CD4-positive, alpha-beta memory T cell (primary cell): Measurements from ENCODE around the gene SGSM2. TPM values are rescaled to one million over a fixed set of nuclear protein-coding genes. Genes with fewer than 3 reads are reported as not detected.
A peak's percentile ranks its signal among the peaks of the same experiment; 100 is the strongest.

Source experiments
- CTCF ChIA-PET: fragments of 350-600 bp; sonication (Branson Sonifier 250); formaldehyde crosslinking; loops from one replicate; lab custom pipeline; 2021; ENCODE audit warnings: inconsistent platforms; ENCODE audit not compliant: partially characterized antibody; lab: Charles Lee
- POLR2A ChIA-PET: fragments of 350-600 bp; sonication (Branson Sonifier 250); formaldehyde crosslinking; loops from one replicate; lab custom pipeline; 2021; ENCODE audit not compliant: partially characterized antibody; lab: Charles Lee
- DNase-seq, 5 donors: peaks; one replicate each; pipeline versions ENCODE4 v3.0.0 to v3.0.0-alpha.2; 2020 to 2022; ENCODE audit warnings: mixed read lengths in 1 of 5
- H3K27ac ChIP-seq: one replicate; pipeline ENCODE4 v1.7.0; 2013; ENCODE audit warnings: low read depth, low read length
- H3K27me3 ChIP-seq: 2 replicates; pipeline ENCODE4 v1.7.0; 2013; ENCODE audit warnings: mild to moderate bottlenecking, low read length, moderate library complexity; ENCODE audit not compliant: insufficient read depth
- H3K36me3 ChIP-seq: 2 replicates; pipeline ENCODE4 v1.7.0; 2013; ENCODE audit warnings: mild to moderate bottlenecking, low read length, moderate library complexity; ENCODE audit not compliant: insufficient read depth
- H3K4me1 ChIP-seq: 2 replicates; pipeline ENCODE4 v1.7.0; 2013; ENCODE audit warnings: mild to moderate bottlenecking, low read length, moderate library complexity; ENCODE audit not compliant: insufficient read depth
- H3K4me3 ChIP-seq, 2 donors: one replicate each; pipeline ENCODE4 v1.7.0; 2013; ENCODE audit warnings: low read length in 2 of 2, mild to moderate bottlenecking in 1 of 2
- H3K9me3 ChIP-seq, 2 donors: one replicate each; pipeline ENCODE4 v1.7.0; 2013; ENCODE audit warnings: low read length in 2 of 2, control low read depth in 1 of 2; ENCODE audit not compliant: control insufficient read depth in 1 of 2
- H3K27ac Mint-ChIP-seq, 7 donors: one replicate each; pipeline ENCODE4 v1.8.0; 2020 to 2021; ENCODE audit warnings: mixed read lengths in 7 of 7, mild to moderate bottlenecking in 6 of 7, inconsistent platforms in 3 of 7, moderate library complexity in 3 of 7
- H3K27me3 Mint-ChIP-seq, 2 donors: one replicate each; pipeline ENCODE4 v1.8.0; 2020 to 2021; ENCODE audit warnings: mixed read lengths in 2 of 2
- H3K36me3 Mint-ChIP-seq, 2 donors: one replicate each; pipeline ENCODE4 v1.8.0; 2020 to 2021; ENCODE audit warnings: mixed read lengths in 2 of 2, inconsistent platforms in 1 of 2, mild to moderate bottlenecking in 1 of 2
- H3K4me1 Mint-ChIP-seq, 4 donors: one replicate each; pipeline ENCODE4 v1.8.0; 2020 to 2021; ENCODE audit warnings: mixed read lengths in 4 of 4, mild to moderate bottlenecking in 1 of 4
- H3K4me3 Mint-ChIP-seq, 8 donors: one replicate each; pipeline ENCODE4 v1.8.0; 2020 to 2021; ENCODE audit warnings: mixed read lengths in 8 of 8, mild to moderate bottlenecking in 7 of 8, moderate library complexity in 6 of 8, inconsistent platforms in 3 of 8
- H3K9me3 Mint-ChIP-seq, 8 donors: one replicate each; pipeline ENCODE4 v1.8.0; 2020 to 2021; ENCODE audit warnings: mixed read lengths in 8 of 8, mild to moderate bottlenecking in 5 of 8, inconsistent platforms in 3 of 8, moderate library complexity in 1 of 8
- intact Hi-C: fragments of 100-400 bp; cut with micrococcal nuclease; formaldehyde crosslinking; loops from one replicate; pipeline ENCODE4 v1.15.1; 2023
- polyA plus RNA-seq, 2 donors: library from polyadenylated mRNA; unstranded; fragments of 300-500 nt; fragmentation: Illumina TruSeq; gene quantifications; one replicate each; pipeline ENCODE4 v1.2.3, GENCODE V29; 2021
- total RNA-seq, 2 experiments: library from RNA; stranded (reverse); gene quantifications; one replicate each; pipeline ENCODE4 v1.2.3, GENCODE V29; 2021

SGSM2 gene
- total and polyA plus RNA-seq, 4 experiments from 2014 or later: 6.2 to 137 (median 74.2) TPM

GRCh38 chr17:2299756-2300155 is 37.5 kb upstream of the SGSM2 start:
- H3K36me3 Mint-ChIP-seq: peaks cover 44 to 57% of the 10 kb centered on the region in 2 donors
- ChIA-PET CTCF (no interaction called here), POLR2A (no interaction called here)
- no peaks in the 10 kb centered on the region for H3K9me3 ChIP-seq
- no peaks in the 10 kb centered on the region for H3K9me3 Mint-ChIP-seq
- no peak overlapping the region for H3K4me3 Mint-ChIP-seq
- intact Hi-C loops: loop anchor here (5.0 kb wide), 1 partner anchor 53 kb away; no protein-coding TSS in a partner anchor
- no peak for DNase-seq
- peaks cover 38% of the 10 kb centered on the region for H3K36me3 ChIP-seq
- no peak overlapping the region for H3K4me3 ChIP-seq
- peaks cover 38 to 74% (median 55%) of the 10 kb centered on the region in 4 donors for H3K4me1 Mint-ChIP-seq
- H3K27ac Mint-ChIP-seq: peak overlapping the region in 1 of 7 donors; percentile 68
- peaks cover 26% of the 10 kb centered on the region for H3K4me1 ChIP-seq
- H3K27me3 Mint-ChIP-seq: no peaks in the 10 kb centered on the region
- H3K27me3 ChIP-seq: no peaks in the 10 kb centered on the region
- H3K27ac ChIP-seq: no peak overlapping the region

- H3K27me3 ChIP-seq: no peaks in the 10 kb centered on the region
- peaks cover 27 to 63% (median 43%) of the 10 kb centered on the region in 4 donors for H3K4me1 Mint-ChIP-seq
- no peaks in the 10 kb centered on the region for H3K9me3 ChIP-seq
- peak overlapping the region; percentile 92 to 95 (median 93) for H3K4me3 Mint-ChIP-seq
- H3K36me3 Mint-ChIP-seq: peaks cover 19 to 31% of the 10 kb centered on the region in 2 donors
- peak in 1 of 5 donors; percentile 32 for DNase-seq
- H3K27ac Mint-ChIP-seq: peak overlapping the region; percentile 90 to 93 (median 91)
- H3K27me3 Mint-ChIP-seq: no peaks in the 10 kb centered on the region
- peak overlapping the region; percentile 88 for H3K27ac ChIP-seq
- H3K36me3 ChIP-seq: peaks cover 18% of the 10 kb centered on the region
- H3K4me3 ChIP-seq: peak overlapping the region; percentile 84 to 94
- POLR2A ChIA-PET: interaction anchor here (0.6 to 4.0 kb wide), 19 partner anchors 10 to 248 kb away, joined by 3 to 34 read pairs (median 4); partner anchors contain the start of genes HIC1, METTL16, MNT and SGSM2
- intact Hi-C loops: loop anchor here (1.0 to 5.0 kb wide), 7 partner anchors 34 to 586 kb away; partner anchors contain the start of genes CLUH, MNT and TSR1
- no peaks in the 10 kb centered on the region for H3K9me3 Mint-ChIP-seq
- H3K4me1 ChIP-seq: peaks cover 26% of the 10 kb centered on the region
- CTCF ChIA-PET: interaction anchor here (1.0 to 2.4 kb wide), 5 partner anchors 26 to 248 kb away, joined by 3 to 11 read pairs (median 8); partner anchors contain the start of genes HIC1 and TSR1
Measured at GRCh38 chr17:2302778-2303203, 34.5 kb upstream of the SGSM2 start.

GRCh38 chr17:2303204-2304188 is 33.8 kb upstream of the SGSM2 start, which contains the start of the genes SMG6 and SRR:
TSS of gene SMG6 (minus strand) at chr17:2303785. CDS start at chr17:2303720, 65 bp downstream.
TSS of gene SRR (plus strand) at chr17:2303950. CDS start at chr17:2315561, 11,611 bp downstream.
- Mint-ChIP-seq H3K27ac (peak within 1 kb of the TSS; percentile 90 to 93 (median 91)), H3K4me3 (peak within 1 kb of the TSS; percentile 92 to 95 (median 93)), H3K9me3 (no peaks in the 10 kb centered on the region), H3K36me3 (peaks cover 14 to 27% of the 10 kb centered on the region in 2 donors), H3K27me3 (no peaks in the 10 kb centered on the region), H3K4me1 (peaks cover 24 to 59% (median 41%) of the 10 kb centered on the region in 4 donors)
- intact Hi-C loops: loop anchor here (1.0 to 5.0 kb wide), 8 partner anchors 33 to 587 kb away; partner anchors contain the start of genes CLUH, MNT and TSR1
- no peaks in the 10 kb centered on the region for H3K27me3 ChIP-seq
- H3K36me3 ChIP-seq: peaks cover 18% of the 10 kb centered on the region
- H3K4me1 ChIP-seq: peaks cover 26% of the 10 kb centered on the region
- ChIA-PET POLR2A (interaction anchor here (0.8 to 4.0 kb wide), 21 partner anchors 12 to 249 kb away, joined by 3 to 34 read pairs (median 4); partner anchors contain the start of genes HIC1, METTL16, MNT and SGSM2), CTCF (interaction anchor here (1.0 to 2.4 kb wide), 7 partner anchors 11 to 248 kb away, joined by 3 to 11 read pairs (median 5); partner anchors contain the start of genes HIC1 and TSR1)
- H3K27ac ChIP-seq: peak within 1 kb of the TSS; percentile 88
- peak within 1 kb of the TSS; percentile 84 to 94 for H3K4me3 ChIP-seq
- no peaks in the 10 kb centered on the region for H3K9me3 ChIP-seq
- DNase-seq: peak; percentile 93 to 94 (median 93)

- intact Hi-C loops: loop anchor here (1.0 to 5.0 kb wide), 2 partner anchors 47 to 88 kb away; no protein-coding TSS in a partner anchor
- POLR2A ChIA-PET: interaction anchor here (2.7 to 4.0 kb wide), 2 partner anchors 31 to 88 kb away, joined by 12 to 34 read pairs; partner anchors contain the start of genes SGSM2 and TSR1
Measured at GRCh38 chr17:2304931-2305330, 32.4 kb upstream of the SGSM2 start.

GRCh38 chr17:2309338-2310154 is 27.8 kb upstream of the SGSM2 start:
- H3K27ac Mint-ChIP-seq: peak overlapping the region in 2 of 7 donors; percentile 2 to 69
- peaks cover 7 to 25% (median 16%) of the 10 kb centered on the region in 4 donors for H3K4me1 Mint-ChIP-seq
- no peaks in the 10 kb centered on the region for H3K9me3 Mint-ChIP-seq
- ChIA-PET CTCF (no interaction called here), POLR2A (no interaction called here)
- H3K27me3 Mint-ChIP-seq: no peaks in the 10 kb centered on the region
- no peaks in the 10 kb centered on the region for H3K9me3 ChIP-seq
- H3K36me3 Mint-ChIP-seq: no peaks in the 10 kb centered on the region
- H3K27ac ChIP-seq: no peak overlapping the region
- no peak overlapping the region for H3K4me3 Mint-ChIP-seq
- H3K4me1 ChIP-seq: peaks cover 1% of the 10 kb centered on the region
- no peaks in the 10 kb centered on the region for H3K27me3 ChIP-seq
- no peak for DNase-seq
- no peak overlapping the region for H3K4me3 ChIP-seq
- intact Hi-C loops: no loop called here
- no peaks in the 10 kb centered on the region for H3K36me3 ChIP-seq

More at GRCh38 chr17:2304931-2305330, 32.4 kb upstream of the SGSM2 start:
- Histone ChIP-seq H3K27me3 (no peaks in the 10 kb centered on the region), H3K27ac (no peak overlapping the region), H3K36me3 (peaks cover 5% of the 10 kb centered on the region), H3K9me3 (no peaks in the 10 kb centered on the region), H3K4me3 (no peak overlapping the region), H3K4me1 (peaks cover 26% of the 10 kb centered on the region)
- DNase-seq: no peak
- Mint-ChIP-seq H3K36me3 (peaks cover 4 to 17% of the 10 kb centered on the region in 2 donors), H3K4me1 (peaks cover 24 to 55% (median 39%) of the 10 kb centered on the region in 4 donors), H3K9me3 (no peaks in the 10 kb centered on the region), H3K27me3 (no peaks in the 10 kb centered on the region), H3K4me3 (peak overlapping the region in 7 of 8 donors; percentile 57 to 77 (median 67)), H3K27ac (peak overlapping the region in 5 of 7 donors; percentile 36 to 82 (median 43))
- CTCF ChIA-PET: interaction anchor here (1.5 to 2.4 kb wide), 3 partner anchors 24 to 250 kb away, joined by 5 to 9 read pairs (median 5); partner anchors contain the start of genes HIC1 and TSR1

GRCh38 chr17:2312736-2313135 is 24.6 kb upstream of the SGSM2 start:
- CTCF ChIA-PET: no interaction called here
- Histone ChIP-seq H3K9me3 (no peaks in the 10 kb centered on the region), H3K4me1 (no peaks in the 10 kb centered on the region), H3K27ac (no peak overlapping the region), H3K4me3 (no peak overlapping the region), H3K27me3 (no peaks in the 10 kb centered on the region), H3K36me3 (no peaks in the 10 kb centered on the region)
- no peaks in the 10 kb centered on the region for H3K9me3 Mint-ChIP-seq
- H3K4me1 Mint-ChIP-seq: peaks cover 0 to 7% (median 4%) of the 10 kb centered on the region in 4 donors
- no peak overlapping the region for H3K27ac Mint-ChIP-seq
- no peak overlapping the region for H3K4me3 Mint-ChIP-seq
- POLR2A ChIA-PET: interaction anchor here (1.2 kb wide), 1 partner anchor 10 kb away, joined by 3 read pairs; no protein-coding TSS in a partner anchor
- no peaks in the 10 kb centered on the region for H3K36me3 Mint-ChIP-seq
- intact Hi-C loops: no loop called here
- H3K27me3 Mint-ChIP-seq: no peaks in the 10 kb centered on the region
- DNase-seq: no peak
